ENCODE data around the gene PODNL1. TPM values are rescaled to one million over a fixed set of nuclear protein-coding genes. Genes with fewer than 3 reads are reported as not detected.
A peak's percentile ranks its signal among the peaks of the same experiment; 100 is the strongest.

Gene PODNL1
- total RNA-seq, 1 experiment from 2014 or later, result 1.1 TPM

GRCh38 chr19:13965926-13966683 lies 27.9 kb upstream of the PODNL1 start:
- DNase-seq (ENCODE audit: low spot score), result no peak
- peaks cover 11% of the 10 kb centered on the region for H3K36me3 Mint-ChIP-seq
- H3K4me1 Mint-ChIP-seq, result peaks cover 6% of the 10 kb centered on the region
- H3K9me3 Mint-ChIP-seq, result no peaks in the 10 kb centered on the region
- POLR2A ChIA-PET, result interaction anchor here (0.6 kb wide), 1 partner anchor 96 kb away, joined by 3 read pairs; no protein-coding TSS in a partner anchor
- no peak overlapping the region for H3K27ac Mint-ChIP-seq
- CTCF ChIA-PET, result interaction anchor here (1.2 kb wide), 1 partner anchor 106 kb away, joined by 3 read pairs; the partner anchor contains the start of gene MISP3
- no peak for ATAC-seq
- H3K27me3 Mint-ChIP-seq (ENCODE audit: low read depth), result peaks cover 3% of the 10 kb centered on the region
- TF ChIP-seq ZBTB21 (CRISPR knock-in tag; IDR thresholded peaks at IDR 0.05; ENCODE audit: borderline replicate concordance) (no peak), OVOL2 (CRISPR knock-in tag; IDR thresholded peaks at IDR 0.05; ENCODE audit: borderline replicate concordance) (no peak), ZNF317 (CRISPR knock-in tag; IDR thresholded peaks at IDR 0.05; ENCODE audit: borderline replicate concordance, low read depth) (no peak), HMGA2 (CRISPR knock-in tag; IDR thresholded peaks at IDR 0.05) (no peak), E2F4 (CRISPR knock-in tag; IDR thresholded peaks at IDR 0.05; ENCODE audit: borderline replicate concordance, low read depth) (no peak), ATF2 (CRISPR knock-in tag; IDR thresholded peaks at IDR 0.05; ENCODE audit: borderline replicate concordance, low read depth) (no peak)
- H3K4me3 Mint-ChIP-seq, result no peak overlapping the region

- H3K4me3 Mint-ChIP-seq, result no peak overlapping the region
- no peaks in the 10 kb centered on the region for H3K9me3 Mint-ChIP-seq
- CTCF ChIA-PET, result no interaction called here
- H3K27ac Mint-ChIP-seq, result no peak overlapping the region
- POLR2A ChIA-PET, result interaction anchor here (0.6 kb wide), 1 partner anchor 95 kb away, joined by 3 read pairs; no protein-coding TSS in a partner anchor
- H3K36me3 Mint-ChIP-seq, result peaks cover 13% of the 10 kb centered on the region
- ATAC-seq, result no peak
- DNase-seq (ENCODE audit: low spot score), result no peak
- no peak for TF ChIP-seq OVOL2 (CRISPR knock-in tag; IDR thresholded peaks at IDR 0.05; ENCODE audit: borderline replicate concordance)
- TF ChIP-seq ATF3 (CRISPR knock-in tag; conservative IDR thresholded peaks at IDR 0.05), result no peak
- no peak for TF ChIP-seq TEAD4 (CRISPR knock-in tag; IDR thresholded peaks at IDR 0.05)
- H3K27me3 Mint-ChIP-seq (ENCODE audit: low read depth), result peaks cover 3% of the 10 kb centered on the region
- H3K4me1 Mint-ChIP-seq, result peaks cover 6% of the 10 kb centered on the region
These were observed 27.2 kb upstream of the PODNL1 start for GRCh38 chr19:13965377-13965896.

GRCh38 chr19:13964776-13965175 lies 26.6 kb upstream of the PODNL1 start:
- peaks cover 15% of the 10 kb centered on the region for H3K36me3 Mint-ChIP-seq
- peaks cover 3% of the 10 kb centered on the region for H3K27me3 Mint-ChIP-seq (ENCODE audit: low read depth)
- TF ChIP-seq TCF7 (CRISPR knock-in tag; IDR thresholded peaks at IDR 0.05; ENCODE audit: low read depth), result no peak
- TF ChIP-seq FOXK1 (CRISPR knock-in tag; IDR thresholded peaks at IDR 0.05), result no peak
- no peak for TF ChIP-seq GTF2I (CRISPR knock-in tag; conservative IDR thresholded peaks at IDR 0.05)
- no peak for TF ChIP-seq GRHL2 (CRISPR knock-in tag; IDR thresholded peaks at IDR 0.05; ENCODE audit: insufficient replicate concordance, severe bottlenecking)
- no peak for TF ChIP-seq TEAD4 (CRISPR knock-in tag; IDR thresholded peaks at IDR 0.05)
- TF ChIP-seq JAZF1 (CRISPR knock-in tag; IDR thresholded peaks at IDR 0.05), result no peak
- H3K4me3 Mint-ChIP-seq, result no peak overlapping the region
- no peak for DNase-seq (ENCODE audit: low spot score)
- ATAC-seq, result no peak
- POLR2A ChIA-PET, result no interaction called here
- no peak overlapping the region for H3K27ac Mint-ChIP-seq
- H3K9me3 Mint-ChIP-seq, result no peaks in the 10 kb centered on the region
- CTCF ChIA-PET, result interaction anchor here (3.7 kb wide), 1 partner anchor 95 kb away, joined by 21 read pairs; no protein-coding TSS in a partner anchor
- peaks cover 6% of the 10 kb centered on the region for H3K4me1 Mint-ChIP-seq

GRCh38 chr19:13963603-13964105 lies 25.4 kb upstream of the PODNL1 start:
- peak; percentile 7 for ATAC-seq
- ChIA-PET POLR2A (interaction anchor here (0.6 to 3.5 kb wide), 5 partner anchors 11 to 28 kb away, joined by 3 to 23 read pairs (median 5); partner anchors contain the start of genes DCAF15 and PODNL1), CTCF (interaction anchor here (0.6 to 3.7 kb wide), 16 partner anchors 10 to 109 kb away, joined by 3 to 30 read pairs (median 10); partner anchors contain the start of genes DCAF15, IL27RA, MISP3 and PODNL1)
- peak overlapping the region; percentile 56 for H3K4me3 Mint-ChIP-seq
- DNase-seq (ENCODE audit: low spot score), result peak; percentile 61
- H3K27ac Mint-ChIP-seq, result no peak overlapping the region
- H3K9me3 Mint-ChIP-seq, result no peaks in the 10 kb centered on the region
- peaks cover 9% of the 10 kb centered on the region; the same call in 1 of the 2 replicates for H3K36me3 Mint-ChIP-seq
- H3K4me1 Mint-ChIP-seq, result peaks cover 6% of the 10 kb centered on the region
- H3K27me3 Mint-ChIP-seq (ENCODE audit: low read depth), result peaks cover 3% of the 10 kb centered on the region
- TF ChIP-seq HMGXB4 (CRISPR knock-in tag; IDR thresholded peaks at IDR 0.05) (peak; percentile 17; the same call in 1 of the 2 replicates), FOXK1 (CRISPR knock-in tag; IDR thresholded peaks at IDR 0.05) (peak; percentile 50; the same call in 1 of the 2 replicates), E2F5 (CRISPR knock-in tag; IDR thresholded peaks at IDR 0.05) (0 out of 2 replicates have a peak, but pooled peaks have one; percentile 50), SMAD4 (CRISPR knock-in tag; IDR thresholded peaks at IDR 0.05) (no peak)
